Suprapubic skin (tissue), 4 donors: ENCODE results near the gene DPM1. TPM values are rescaled to one million over a fixed set of nuclear protein-coding genes. Genes with fewer than 3 reads are reported as not detected.
A peak's percentile ranks its signal among the peaks of the same experiment; 100 is the strongest.

Source experiments
- DNase-seq, 2 donors: peaks; one replicate each; pipeline ENCODE4 v3.0.0-alpha.2; 2019; ENCODE audit warnings: low spot score in 2 of 2
- H3K27ac ChIP-seq: fragments of 200-600 bp; sonication (generic); one replicate; pipeline ENCODE4 v1.5.1; 2019
- H3K27me3 ChIP-seq: fragments of 200-600 bp; sonication (generic); one replicate; pipeline ENCODE4 v1.5.1; 2019
- H3K36me3 ChIP-seq: fragments of 200-600 bp; sonication (generic); one replicate; pipeline ENCODE4 v1.5.1; 2019
- H3K4me1 ChIP-seq: fragments of 200-600 bp; sonication (generic); one replicate; pipeline ENCODE4 v1.5.1; 2019
- H3K4me3 ChIP-seq: fragments of 200-600 bp; sonication (generic); one replicate; pipeline ENCODE4 v1.5.1; 2019; ENCODE audit warnings: mild to moderate bottlenecking
- H3K9me3 ChIP-seq: fragments of 200-600 bp; sonication (generic); one replicate; pipeline ENCODE4 v1.5.1; 2019
- CTCF ChIP-seq, 2 donors: fragments of 200-600 bp in 1 of 2; fragments of 450-650 bp in 1 of 2; sonication (generic) in 1 of 2; IDR thresholded peaks; one replicate each; pipeline ENCODE4 v1.5.1; 2016 to 2019; ENCODE audit warnings: antibody characterized with exemption in 2 of 2, mild to moderate bottlenecking in 1 of 2, moderate library complexity in 1 of 2
- EP300 ChIP-seq: sonication (generic); formaldehyde crosslinking; IDR thresholded peaks from one replicate; pipeline ENCODE4 v1.6.1; 2017; ENCODE audit warnings: antibody characterized with exemption
- POLR2A ChIP-seq, 2 donors: fragments of 450-650 bp; IDR thresholded peaks; one replicate each; pipeline ENCODE4 v1.6.1; 2017; ENCODE audit warnings: antibody characterized with exemption in 2 of 2, mild to moderate bottlenecking in 2 of 2, moderate library complexity in 2 of 2
- POLR2AphosphoS5 ChIP-seq, 3 donors: sonication (generic); formaldehyde crosslinking; IDR thresholded peaks; one replicate each; pipeline ENCODE4 v1.6.1; 2017; ENCODE audit warnings: antibody characterized with exemption in 3 of 3
- WGBS: methylation state at CpG from one replicate; pipeline ENCODE4 v1.1.5; 2018; 5-methylcytosine and 5-hydroxymethylcytosine counted together
- total RNA-seq, 4 donors: library from RNA; depleted of rRNA; stranded (reverse); fragments of >200 nt; gene quantifications; one replicate each; pipeline ENCODE4 v1.1.0, GENCODE V29; 2016

Gene DPM1
- total RNA-seq, 4 donors from 2014 or later: 30.5 to 54.3 (median 41.5) TPM

- no peak overlapping the region for H3K4me3 ChIP-seq
- WGBS: 76% methylated on average over 3 of the region's 3 CpGs
- no peak for TF ChIP-seq CTCF (IDR thresholded peaks at IDR 0.05)
- TF ChIP-seq POLR2AphosphoS5 (IDR thresholded peaks at IDR 0.05): no peak
- TF ChIP-seq POLR2A (IDR thresholded peaks at IDR 0.05): no peak
- no peak for TF ChIP-seq EP300
- H3K27me3 ChIP-seq: no peaks in the 10 kb centered on the region
- DNase-seq: no peak
- H3K9me3 ChIP-seq: no peaks in the 10 kb centered on the region
- no peak overlapping the region for H3K27ac ChIP-seq
- no peaks in the 10 kb centered on the region for H3K36me3 ChIP-seq
- peaks cover 81% of the 10 kb centered on the region for H3K4me1 ChIP-seq
Observed at GRCh38 chr20:50916934-50917333, 41.4 kb downstream of the DPM1 start.

DNA sequence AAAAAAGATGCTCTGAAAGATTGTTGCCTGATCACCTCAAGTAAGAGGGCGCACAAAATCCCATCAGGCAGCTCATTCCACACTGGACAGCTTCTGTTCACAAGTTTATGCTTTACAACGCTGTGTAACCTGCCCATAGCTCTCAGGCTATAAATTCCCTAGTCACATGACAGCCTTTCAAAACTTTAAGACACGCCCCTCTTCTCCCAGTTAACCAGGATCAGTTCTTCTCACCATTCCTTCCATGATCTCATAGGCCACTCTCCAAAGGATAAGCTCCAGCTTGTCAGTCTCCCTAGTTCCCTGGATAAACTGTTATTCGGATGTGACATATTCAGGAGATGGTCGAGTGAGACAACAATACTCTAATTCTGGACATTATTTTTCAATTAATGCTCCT, 42.1 kb downstream of the DPM1 start:
- peaks cover 78% of the 10 kb centered on the region for H3K4me1 ChIP-seq
- no peaks in the 10 kb centered on the region for H3K9me3 ChIP-seq
- H3K36me3 ChIP-seq: no peaks in the 10 kb centered on the region
- DNase-seq: no peak
- H3K4me3 ChIP-seq: no peak overlapping the region
- H3K27ac ChIP-seq: no peak overlapping the region
- H3K27me3 ChIP-seq: no peaks in the 10 kb centered on the region
- no peak for TF ChIP-seq POLR2A (IDR thresholded peaks at IDR 0.05)
- TF ChIP-seq EP300: no peak
- TF ChIP-seq CTCF (IDR thresholded peaks at IDR 0.05): no peak
- no peak for TF ChIP-seq POLR2AphosphoS5 (IDR thresholded peaks at IDR 0.05)
- WGBS: 31% methylated on average over 5 of the region's 5 CpGs

GRCh38 chr20:50915424-50915823, 42.9 kb downstream of the DPM1 start:
- TF ChIP-seq EP300: no peak
- TF ChIP-seq POLR2A (IDR thresholded peaks at IDR 0.05): no peak
- TF ChIP-seq POLR2AphosphoS5 (IDR thresholded peaks at IDR 0.05): no peak
- no peak overlapping the region for H3K4me3 ChIP-seq
- no peaks in the 10 kb centered on the region for H3K27me3 ChIP-seq
- no peaks in the 10 kb centered on the region for H3K36me3 ChIP-seq
- DNase-seq: no peak
- WGBS: 36% methylated on average over 3 of the region's 3 CpGs
- H3K27ac ChIP-seq: peak overlapping the region; percentile 4
- H3K9me3 ChIP-seq: no peaks in the 10 kb centered on the region
- H3K4me1 ChIP-seq: peaks cover 80% of the 10 kb centered on the region

- Histone ChIP-seq H3K4me3 (no peak overlapping the region), H3K9me3 (no peaks in the 10 kb centered on the region), H3K4me1 (peaks cover 77% of the 10 kb centered on the region), H3K36me3 (no peaks in the 10 kb centered on the region), H3K27ac (no peak overlapping the region), H3K27me3 (no peaks in the 10 kb centered on the region)
- DNase-seq: no peak
- no peak for TF ChIP-seq POLR2AphosphoS5 (IDR thresholded peaks at IDR 0.05)
- no peak for TF ChIP-seq EP300
- no peak for TF ChIP-seq CTCF (IDR thresholded peaks at IDR 0.05)
- TF ChIP-seq POLR2A (IDR thresholded peaks at IDR 0.05): no peak
- WGBS: 67% methylated on average over 2 of the region's 2 CpGs
Observed at GRCh38 chr20:50913690-50914375, 44.5 kb downstream of the DPM1 start.

GRCh38 chr20:50911716-50912115, 46.6 kb downstream of the DPM1 start:
- no peak for DNase-seq
- WGBS: 30% methylated on average over 1 of the region's 1 CpG

More at GRCh38 chr20:50911716-50912115, 46.6 kb downstream of the DPM1 start:
- TF ChIP-seq CTCF (IDR thresholded peaks at IDR 0.05): no peak
- TF ChIP-seq POLR2A (IDR thresholded peaks at IDR 0.05): no peak
- TF ChIP-seq POLR2AphosphoS5 (IDR thresholded peaks at IDR 0.05): no peak
- no peak for TF ChIP-seq EP300
- Histone ChIP-seq H3K4me1 (peaks cover 56% of the 10 kb centered on the region), H3K9me3 (no peaks in the 10 kb centered on the region), H3K36me3 (no peaks in the 10 kb centered on the region), H3K27ac (no peak overlapping the region), H3K4me3 (no peak overlapping the region), H3K27me3 (no peaks in the 10 kb centered on the region)
